Measurements from ENCODE around the gene DSCAML1.
A peak's percentile ranks its signal among the peaks of the same experiment; 100 is the strongest.

DSCAML1 gene

GRCh38 chr11:117631336-117632140 is 165.5 kb downstream of the DSCAML1 start:
- no peak for DNase-seq

GRCh38 chr11:117629891-117630538 is 167.0 kb downstream of the DSCAML1 start:
- DNase-seq, result no peak

- DNase-seq, result no peak
Observed at GRCh38 chr11:117629146-117629545, 167.9 kb downstream of the DSCAML1 start.

- DNase-seq, result no peak
Observed at GRCh38 chr11:117627259-117627658, 169.8 kb downstream of the DSCAML1 start.

GRCh38 chr11:117626576-117626975 is 170.4 kb downstream of the DSCAML1 start:
- no peak for DNase-seq

- no peak for DNase-seq
Observed at GRCh38 chr11:117625237-117625636, 171.8 kb downstream of the DSCAML1 start.

GRCh38 chr11:117623831-117624271 is 173.2 kb downstream of the DSCAML1 start:
- no peak for DNase-seq

- DNase-seq, result no peak
Observed at GRCh38 chr11:117621226-117621625, 175.8 kb downstream of the DSCAML1 start.

GRCh38 chr11:117620659-117621058 is 176.4 kb downstream of the DSCAML1 start:
- no peak for DNase-seq

- peak; percentile 38 for DNase-seq
Observed at GRCh38 chr11:117620086-117620485, 176.9 kb downstream of the DSCAML1 start.

GRCh38 chr11:117619661-117620060 is 177.4 kb downstream of the DSCAML1 start:
- no peak for DNase-seq

- DNase-seq, result peak; percentile 93
Observed at GRCh38 chr11:117618982-117619355, 178.0 kb downstream of the DSCAML1 start.

- DNase-seq, result peak; percentile 42
Observed at GRCh38 chr11:117618302-117618981, 178.6 kb downstream of the DSCAML1 start.

- DNase-seq, result no peak
Observed at GRCh38 chr11:117616979-117617378, 180.0 kb downstream of the DSCAML1 start.

- DNase-seq, result no peak
Observed at GRCh38 chr11:117614728-117615127, 182.3 kb downstream of the DSCAML1 start.

- DNase-seq, result peak; percentile 80
Observed at GRCh38 chr11:117613521-117613920, 183.5 kb downstream of the DSCAML1 start.

- DNase-seq, result no peak
Observed at GRCh38 chr11:117612177-117612576, 184.8 kb downstream of the DSCAML1 start.

- peak; percentile 93 for DNase-seq
Observed at GRCh38 chr11:117610901-117611300, 186.1 kb downstream of the DSCAML1 start.

- no peak for DNase-seq
Observed at GRCh38 chr11:117610045-117610444, 187.0 kb downstream of the DSCAML1 start.

GRCh38 chr11:117607449-117607848 is 189.6 kb downstream of the DSCAML1 start:
- peak; percentile 83 for DNase-seq

- no peak for DNase-seq
Observed at GRCh38 chr11:117606790-117607189, 190.2 kb downstream of the DSCAML1 start.

- DNase-seq, result peak; percentile 79
Observed at GRCh38 chr11:117606211-117606610, 190.8 kb downstream of the DSCAML1 start.

GRCh38 chr11:117605331-117605730 is 191.7 kb downstream of the DSCAML1 start:
- DNase-seq, result no peak

Measured in NCI-H69 (cell line).